GM19324 (cell line): Measurements from ENCODE around the gene GP1BA.
A peak's percentile ranks its signal among the peaks of the same experiment; 100 is the strongest.

Source experiments
- ATAC-seq: cut with Tn5 transposase; IDR thresholded peaks from one replicate; pipeline ENCODE4 v1.9.1; 2021; ENCODE audit warnings: mild to moderate bottlenecking, moderate library complexity; ENCODE audit not compliant: unreplicated experiment, low FRiP score

GP1BA gene

DNA sequence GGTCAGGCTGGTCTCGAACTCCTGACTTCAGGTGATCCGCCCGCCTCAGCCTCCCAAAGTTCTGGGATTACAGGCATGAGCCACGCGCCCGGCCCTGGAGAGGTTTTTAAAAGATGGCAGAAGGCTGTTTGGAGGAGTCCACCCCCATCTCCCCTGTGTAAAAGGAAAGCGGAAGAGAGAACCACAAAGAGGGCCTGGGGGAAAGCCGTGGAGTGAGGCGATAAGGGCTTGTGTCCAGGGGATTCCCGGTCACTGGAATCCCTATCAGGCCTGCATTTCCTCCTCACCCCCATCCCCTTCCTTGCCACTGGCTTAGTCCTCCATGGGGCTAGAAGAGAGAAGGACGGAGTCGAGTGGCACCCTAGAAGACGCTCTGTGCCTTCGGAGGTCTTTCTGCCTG is at the start of gene GP1BA:
Gene GP1BA, plus strand, starts transcription at position 315 of the 400 bp plus-strand sequence. CDS start 328 bp downstream, outside the sequence.
- ATAC-seq: no peak

DNA sequence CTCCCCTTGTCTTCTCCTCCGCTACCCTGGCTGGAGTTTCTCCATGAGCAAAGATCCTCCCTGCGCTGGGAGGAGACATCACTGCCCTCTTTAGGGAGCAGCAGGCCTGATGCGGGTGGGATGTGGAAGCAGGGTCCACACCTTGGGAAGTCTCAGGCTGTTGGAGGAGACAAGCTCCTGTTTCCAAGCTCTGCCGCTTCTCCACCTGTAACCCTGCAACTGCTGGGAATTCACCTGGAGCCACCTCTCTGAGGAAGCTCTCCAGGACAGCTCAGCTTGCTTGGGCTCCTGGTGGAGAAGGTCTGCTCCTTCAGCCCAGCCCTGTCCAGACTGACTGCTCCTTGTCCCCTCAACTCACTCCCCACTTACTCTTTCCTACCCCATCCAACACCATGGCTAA is 47.6 kb upstream of the GP1BA start:
- ATAC-seq: no peak

DNA sequence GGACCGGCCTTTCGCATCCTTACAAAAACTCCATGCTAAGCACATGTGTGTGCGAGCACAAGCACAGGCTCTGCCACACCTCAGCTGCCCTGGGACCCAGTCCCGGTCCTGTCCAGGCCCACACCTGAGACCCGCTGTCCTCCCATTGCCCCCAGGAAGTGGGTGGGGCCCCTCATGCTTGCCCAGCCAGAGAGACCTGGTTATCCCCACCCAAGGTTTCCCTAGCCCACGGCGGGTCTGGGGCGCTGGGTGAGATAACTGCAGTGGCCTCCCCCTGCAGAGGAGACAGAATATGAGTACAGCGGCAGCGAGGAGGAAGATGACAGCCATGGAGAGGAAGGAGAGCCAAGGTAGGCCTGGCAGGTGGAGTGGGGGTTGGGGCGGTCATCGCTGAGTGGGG is 45.2 kb upstream of the GP1BA start:
- no peak for ATAC-seq

DNA sequence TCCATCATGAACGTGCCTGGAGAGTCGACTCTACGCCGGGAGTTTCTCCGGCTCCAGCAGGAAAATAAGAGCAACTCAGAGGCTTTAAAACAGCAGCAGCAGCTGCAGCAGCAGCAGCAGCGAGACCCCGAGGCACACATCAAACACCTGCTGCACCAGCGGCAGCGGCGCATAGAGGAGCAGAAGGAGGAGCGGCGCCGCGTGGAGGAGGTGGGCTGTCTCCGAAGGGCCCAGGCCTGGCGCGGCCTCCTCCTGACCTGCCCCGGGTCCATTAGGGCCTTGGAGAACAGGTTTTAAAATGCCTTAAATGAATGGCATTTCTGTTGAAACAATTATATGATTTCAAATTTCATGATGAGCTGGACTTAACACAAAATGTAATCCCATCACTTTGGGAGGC is 44.5 kb upstream of the GP1BA start:
- no peak for ATAC-seq

DNA sequence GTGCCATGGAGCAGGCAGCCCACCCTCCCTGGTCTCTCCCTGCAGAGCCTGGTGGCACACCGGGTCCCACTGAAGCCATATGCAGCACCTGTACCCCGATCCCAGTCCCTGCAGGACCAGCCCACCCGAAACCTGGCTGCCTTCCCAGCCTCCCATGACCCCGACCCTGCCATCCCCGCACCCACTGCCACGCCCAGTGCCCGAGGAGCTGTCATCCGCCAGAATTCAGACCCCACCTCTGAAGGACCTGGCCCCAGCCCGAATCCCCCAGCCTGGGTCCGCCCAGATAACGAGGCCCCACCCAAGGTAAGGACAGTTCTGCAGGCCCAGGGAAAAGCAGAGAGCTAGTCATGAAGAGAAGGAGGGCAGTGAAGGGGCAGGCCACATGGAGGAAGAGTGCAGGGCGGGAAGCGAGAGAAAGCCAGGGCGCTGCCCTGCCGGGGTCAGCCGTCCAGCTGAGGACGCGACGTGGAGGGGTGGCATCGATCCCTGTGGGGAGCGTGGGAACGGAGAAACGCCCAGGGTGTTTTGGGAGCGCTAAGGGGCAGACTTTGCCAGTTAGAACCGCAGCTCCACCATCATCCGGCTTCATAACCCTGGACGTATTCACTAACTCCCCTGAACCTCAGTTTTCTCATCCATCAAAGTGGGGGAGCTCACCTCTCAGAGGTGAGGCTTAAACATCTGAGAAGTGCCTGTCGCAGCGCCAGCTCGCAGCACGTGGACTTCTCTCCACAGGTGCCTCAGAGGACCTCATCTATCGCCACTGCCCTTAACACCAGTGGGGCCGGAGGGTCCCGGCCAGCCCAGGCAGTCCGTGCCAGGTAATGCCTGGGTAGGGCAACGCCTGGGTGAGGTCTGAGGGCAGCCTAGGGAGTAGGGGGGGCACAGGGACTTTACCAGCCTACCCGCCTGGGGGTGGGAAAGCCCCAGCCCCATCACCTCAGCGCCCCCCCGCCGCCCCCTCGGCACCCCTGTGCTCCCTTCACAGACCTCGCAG is 40.4 kb upstream of the GP1BA start:
- no peak for ATAC-seq

DNA sequence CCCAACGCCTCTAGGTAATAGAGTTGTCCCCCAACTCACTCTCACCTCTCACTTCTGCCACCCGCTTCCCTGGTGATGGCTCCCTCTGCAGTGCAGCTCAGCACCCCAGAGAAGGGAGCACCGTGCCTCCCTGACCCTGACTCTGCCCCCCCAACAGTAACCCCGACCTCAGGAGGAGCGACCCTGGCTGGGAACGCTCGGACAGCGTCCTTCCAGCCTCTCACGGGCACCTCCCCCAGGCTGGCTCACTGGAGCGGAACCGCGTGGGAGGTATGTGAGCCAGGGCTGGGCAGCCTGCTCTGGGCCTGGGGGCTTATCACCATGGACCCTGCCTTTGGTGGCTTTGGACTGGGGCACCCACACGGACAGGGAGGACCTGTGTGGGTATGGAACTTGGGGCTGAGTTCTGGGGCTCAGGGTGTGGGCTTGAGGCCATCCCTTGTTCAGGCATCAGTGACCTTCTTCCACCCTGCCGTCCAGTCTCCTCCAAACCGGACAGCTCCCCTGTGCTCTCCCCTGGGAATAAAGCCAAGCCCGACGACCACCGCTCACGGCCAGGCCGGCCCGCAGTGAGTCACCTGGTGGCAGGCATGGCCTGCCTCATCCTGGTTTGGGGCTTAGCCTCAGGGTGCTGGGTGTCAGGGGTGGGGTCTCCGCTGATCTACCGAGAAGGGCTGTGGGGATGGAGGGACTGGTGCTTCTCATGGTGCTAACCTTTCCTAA is 39.4 kb upstream of the GP1BA start:
- ATAC-seq: no peak

DNA sequence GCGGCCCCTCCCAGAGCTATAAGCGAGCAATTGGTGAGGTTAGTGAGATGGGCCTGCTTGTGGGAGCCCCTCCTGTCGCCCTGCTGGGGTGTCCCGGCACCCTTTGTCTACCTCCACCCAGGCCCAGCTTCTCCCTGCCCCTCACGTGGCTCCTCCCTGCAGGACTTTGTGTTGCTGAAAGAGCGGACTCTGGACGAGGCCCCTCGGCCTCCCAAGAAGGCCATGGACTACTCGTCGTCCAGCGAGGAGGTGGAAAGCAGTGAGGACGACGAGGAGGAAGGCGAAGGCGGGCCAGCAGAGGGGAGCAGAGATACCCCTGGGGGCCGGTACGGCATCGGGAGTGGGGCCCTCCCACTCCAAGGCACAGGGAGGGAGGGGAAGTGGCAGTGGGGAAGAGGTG is 38.8 kb upstream of the GP1BA start:
- ATAC-seq: no peak

DNA sequence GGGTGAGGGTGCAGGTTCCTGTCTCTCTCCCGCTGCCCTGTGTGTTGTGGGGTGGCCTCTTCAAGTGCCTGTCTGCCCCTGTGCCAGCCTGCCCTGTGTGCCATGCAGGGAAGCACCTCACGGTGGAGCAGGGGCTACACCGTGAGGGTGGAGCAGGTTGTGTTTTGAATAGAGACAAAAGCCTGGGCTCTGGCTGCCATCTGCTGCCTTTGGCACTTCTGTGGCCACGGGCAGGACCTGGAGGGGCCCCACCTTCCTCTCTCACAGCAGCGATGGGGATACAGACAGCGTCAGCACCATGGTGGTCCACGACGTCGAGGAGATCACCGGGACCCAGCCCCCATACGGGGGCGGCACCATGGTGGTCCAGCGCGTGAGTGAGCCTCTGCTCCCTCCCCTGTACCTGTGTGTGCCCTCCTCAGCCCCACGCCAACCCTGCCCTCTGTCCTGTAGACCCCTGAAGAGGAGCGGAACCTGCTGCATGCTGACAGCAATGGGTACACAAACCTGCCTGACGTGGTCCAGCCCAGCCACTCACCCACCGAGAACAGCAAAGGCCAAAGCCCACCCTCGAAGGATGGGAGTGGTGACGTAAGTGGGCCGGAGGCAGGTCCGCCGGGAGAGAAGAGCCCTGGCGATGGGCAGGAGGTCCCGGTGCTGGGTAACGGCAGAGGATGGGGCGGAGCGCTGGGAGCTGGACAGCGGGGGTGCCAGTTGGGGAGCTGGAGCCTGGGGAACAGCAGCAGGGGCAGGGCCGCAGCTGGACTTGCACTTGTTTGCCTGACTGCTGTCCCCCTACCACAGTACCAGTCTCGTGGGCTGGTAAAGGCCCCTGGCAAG is 38.1 kb upstream of the GP1BA start:
- ATAC-seq: no peak

DNA sequence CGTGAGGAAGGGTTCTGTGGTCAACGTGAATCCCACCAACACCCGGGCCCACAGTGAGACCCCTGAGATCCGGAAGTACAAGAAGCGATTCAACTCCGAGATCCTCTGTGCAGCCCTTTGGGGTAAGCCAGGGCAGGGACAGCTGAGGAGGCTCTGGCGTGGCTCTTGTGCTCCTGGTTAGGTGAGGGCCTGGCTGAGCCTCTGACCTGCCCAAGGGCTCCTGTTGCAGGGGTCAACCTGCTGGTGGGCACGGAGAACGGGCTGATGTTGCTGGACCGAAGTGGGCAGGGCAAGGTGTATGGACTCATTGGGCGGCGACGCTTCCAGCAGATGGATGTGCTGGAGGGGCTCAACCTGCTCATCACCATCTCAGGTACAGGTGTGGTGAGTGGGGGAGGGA is 37.0 kb upstream of the GP1BA start:
- no peak for ATAC-seq

DNA sequence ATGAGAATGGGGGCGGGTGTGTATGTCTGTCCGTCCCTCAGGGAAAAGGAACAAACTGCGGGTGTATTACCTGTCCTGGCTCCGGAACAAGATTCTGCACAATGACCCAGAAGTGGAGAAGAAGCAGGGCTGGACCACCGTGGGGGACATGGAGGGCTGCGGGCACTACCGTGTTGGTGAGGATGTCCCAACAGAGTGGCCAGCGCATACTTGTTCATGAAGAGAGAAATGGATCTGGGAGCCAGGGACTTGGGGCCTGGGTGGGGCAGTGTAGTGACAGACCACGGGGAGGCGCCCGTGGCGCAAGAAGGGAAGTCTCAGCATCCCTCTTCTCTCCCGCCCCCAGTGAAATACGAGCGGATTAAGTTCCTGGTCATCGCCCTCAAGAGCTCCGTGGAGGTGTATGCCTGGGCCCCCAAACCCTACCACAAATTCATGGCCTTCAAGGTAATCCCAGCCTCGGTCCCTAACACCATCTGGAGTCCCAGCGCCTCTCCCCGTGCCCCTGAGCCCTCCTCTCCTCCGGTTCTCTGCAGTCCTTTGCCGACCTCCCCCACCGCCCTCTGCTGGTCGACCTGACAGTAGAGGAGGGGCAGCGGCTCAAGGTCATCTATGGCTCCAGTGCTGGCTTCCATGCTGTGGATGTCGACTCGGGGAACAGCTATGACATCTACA is 36.3 kb upstream of the GP1BA start:
- no peak for ATAC-seq

DNA sequence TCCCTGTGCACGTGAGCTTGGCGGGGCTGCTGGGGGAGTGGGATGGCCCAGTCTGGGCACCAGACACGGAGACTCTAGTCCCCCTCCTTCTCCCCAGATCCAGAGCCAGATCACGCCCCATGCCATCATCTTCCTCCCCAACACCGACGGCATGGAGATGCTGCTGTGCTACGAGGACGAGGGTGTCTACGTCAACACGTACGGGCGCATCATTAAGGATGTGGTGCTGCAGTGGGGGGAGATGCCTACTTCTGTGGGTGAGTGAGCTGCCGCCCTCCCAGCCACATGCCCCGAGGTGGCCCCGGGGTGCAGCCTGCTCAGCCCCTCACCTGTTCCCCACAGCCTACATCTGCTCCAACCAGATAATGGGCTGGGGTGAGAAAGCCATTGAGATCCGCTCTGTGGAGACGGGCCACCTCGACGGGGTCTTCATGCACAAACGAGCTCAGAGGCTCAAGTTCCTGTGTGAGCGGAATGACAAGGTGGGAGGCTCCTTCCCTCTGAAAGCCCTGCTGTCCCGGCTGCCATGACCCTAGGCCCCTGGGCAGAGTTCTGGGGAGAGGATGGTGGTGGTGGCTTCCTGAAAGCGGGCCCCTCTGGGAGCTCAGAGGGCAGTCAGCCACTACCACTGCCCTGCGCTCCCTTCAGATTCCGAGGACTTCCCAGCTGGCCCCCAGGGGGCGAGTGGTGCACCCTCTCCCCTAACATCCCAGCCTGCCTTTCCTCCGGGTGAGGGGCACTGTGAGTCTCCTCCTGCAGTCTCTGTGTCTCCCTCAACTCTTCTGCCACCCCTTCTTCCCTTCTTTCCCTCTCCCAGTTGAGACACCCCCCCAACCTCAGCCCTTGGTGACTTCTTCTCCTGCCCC is 35.5 kb upstream of the GP1BA start:
- ATAC-seq: no peak

DNA sequence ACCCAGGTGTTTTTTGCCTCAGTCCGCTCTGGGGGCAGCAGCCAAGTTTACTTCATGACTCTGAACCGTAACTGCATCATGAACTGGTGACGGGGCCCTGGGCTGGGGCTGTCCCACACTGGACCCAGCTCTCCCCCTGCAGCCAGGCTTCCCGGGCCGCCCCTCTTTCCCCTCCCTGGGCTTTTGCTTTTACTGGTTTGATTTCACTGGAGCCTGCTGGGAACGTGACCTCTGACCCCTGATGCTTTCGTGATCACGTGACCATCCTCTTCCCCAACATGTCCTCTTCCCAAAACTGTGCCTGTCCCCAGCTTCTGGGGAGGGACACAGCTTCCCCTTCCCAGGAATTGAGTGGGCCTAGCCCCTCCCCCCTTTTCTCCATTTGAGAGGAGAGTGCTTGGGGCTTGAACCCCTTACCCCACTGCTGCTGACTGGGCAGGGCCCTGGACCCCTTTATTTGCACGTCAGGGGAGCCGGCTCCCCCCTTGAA is 34.8 kb upstream of the GP1BA start:
- no peak for ATAC-seq

DNA sequence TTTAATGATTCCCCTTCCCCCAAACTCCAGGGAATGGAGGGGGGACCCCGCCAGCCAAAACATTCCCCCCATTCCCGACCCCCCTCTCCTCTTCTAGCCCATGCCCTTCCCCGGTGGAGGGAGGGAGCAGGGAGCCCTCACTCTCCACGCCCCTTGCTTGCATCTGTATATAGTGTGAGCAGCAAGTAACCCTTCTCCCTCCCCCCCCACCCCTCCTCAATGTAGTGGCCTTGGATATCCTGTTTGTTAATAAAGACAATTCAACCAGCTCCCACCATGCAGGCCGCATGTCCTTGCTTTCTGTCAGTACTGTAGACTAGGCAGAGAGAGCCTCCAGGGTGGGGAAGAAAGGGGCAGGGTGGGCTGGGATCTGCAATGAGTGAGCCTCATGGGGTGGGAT is 34.3 kb upstream of the GP1BA start:
- no peak for ATAC-seq

DNA sequence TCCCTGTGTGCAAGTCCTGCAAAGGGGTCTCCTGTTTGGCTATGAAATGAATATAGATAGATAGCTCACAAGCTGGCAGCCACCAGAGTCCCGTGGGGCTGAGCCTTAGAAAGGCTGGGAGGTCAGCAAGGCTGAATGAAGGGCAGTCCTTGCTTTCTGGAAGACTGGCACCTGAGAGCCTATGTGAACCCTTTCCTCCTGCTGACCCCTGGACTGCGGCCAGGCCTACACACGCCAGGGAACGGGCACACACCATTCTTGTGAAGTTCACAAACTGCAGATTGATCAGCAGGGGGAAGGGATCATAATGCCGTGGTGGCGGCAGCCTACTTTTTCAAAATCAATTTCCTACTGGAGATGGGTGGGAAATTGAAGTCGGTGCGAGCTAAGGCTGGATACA is 33.7 kb upstream of the GP1BA start:
- no peak for ATAC-seq

DNA sequence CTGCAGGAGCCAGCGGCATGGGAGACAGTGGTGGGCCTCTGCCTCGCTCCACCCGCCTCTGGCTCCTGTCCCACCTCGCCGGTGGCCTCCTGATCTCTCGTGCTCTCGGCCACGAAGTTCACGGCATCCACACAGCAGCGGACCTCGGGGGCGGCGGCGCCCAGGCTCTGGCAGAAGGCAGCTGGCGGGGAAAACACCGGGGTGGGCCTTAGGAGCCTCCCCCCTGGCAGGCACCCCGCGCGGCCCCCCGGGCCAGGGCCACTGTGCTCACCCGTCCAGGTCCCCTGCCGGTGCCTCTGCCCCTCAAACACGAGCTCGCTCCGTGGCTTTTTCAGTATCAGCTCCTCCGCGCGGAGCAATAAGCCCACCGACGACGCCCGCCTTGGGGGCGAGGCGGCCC is 33.1 kb upstream of the GP1BA start:
- ATAC-seq: no peak

DNA sequence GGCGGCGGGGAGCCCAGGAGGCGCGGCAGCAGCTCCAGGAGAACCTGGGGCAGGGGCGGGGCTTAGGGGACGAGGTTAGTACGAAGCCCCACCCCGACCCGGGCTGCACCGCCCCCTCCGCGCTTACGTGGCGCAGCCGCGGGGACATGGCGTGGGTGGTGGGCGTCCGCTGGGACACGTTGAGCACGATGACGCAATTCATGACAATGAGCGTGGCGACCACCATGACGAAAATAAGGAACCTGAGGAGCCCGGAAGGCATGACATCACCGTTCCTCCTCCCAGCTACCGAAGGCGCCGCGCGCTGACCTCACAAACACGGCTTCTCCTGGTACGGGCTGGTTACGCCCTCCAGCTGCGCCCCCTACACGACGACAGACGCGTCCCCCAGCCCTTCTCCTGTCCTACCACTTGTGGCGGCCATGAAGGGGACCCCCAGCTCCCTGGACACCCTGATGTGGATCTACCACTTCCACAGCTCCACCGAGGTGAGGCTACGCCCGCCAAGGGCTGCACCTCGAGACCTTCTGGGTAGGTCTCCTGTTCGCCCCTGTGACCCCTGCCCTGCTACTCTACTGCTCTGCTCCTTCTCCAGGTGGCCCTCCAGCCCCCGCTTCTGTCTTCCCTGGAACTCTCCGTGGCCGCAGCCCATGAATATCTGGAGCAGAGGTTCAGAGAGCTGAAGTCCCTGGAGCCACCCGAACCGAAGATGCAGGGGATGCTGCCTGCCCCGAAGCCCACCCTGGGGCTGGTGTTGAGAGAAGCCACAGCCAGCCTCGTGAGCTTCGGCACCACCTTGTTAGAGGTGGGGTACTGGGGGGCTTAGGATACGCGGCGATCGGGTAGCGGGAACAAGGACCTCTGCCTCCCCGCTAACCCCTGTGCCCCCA is 32.5 kb upstream of the GP1BA start, which contains the start of gene C17orf107:
Gene C17orf107, plus strand, starts transcription at position 196 of the 890 bp plus-strand sequence. Its CDS starts 227 bp downstream, at position 423.
- ATAC-seq: peak; percentile 47

DNA sequence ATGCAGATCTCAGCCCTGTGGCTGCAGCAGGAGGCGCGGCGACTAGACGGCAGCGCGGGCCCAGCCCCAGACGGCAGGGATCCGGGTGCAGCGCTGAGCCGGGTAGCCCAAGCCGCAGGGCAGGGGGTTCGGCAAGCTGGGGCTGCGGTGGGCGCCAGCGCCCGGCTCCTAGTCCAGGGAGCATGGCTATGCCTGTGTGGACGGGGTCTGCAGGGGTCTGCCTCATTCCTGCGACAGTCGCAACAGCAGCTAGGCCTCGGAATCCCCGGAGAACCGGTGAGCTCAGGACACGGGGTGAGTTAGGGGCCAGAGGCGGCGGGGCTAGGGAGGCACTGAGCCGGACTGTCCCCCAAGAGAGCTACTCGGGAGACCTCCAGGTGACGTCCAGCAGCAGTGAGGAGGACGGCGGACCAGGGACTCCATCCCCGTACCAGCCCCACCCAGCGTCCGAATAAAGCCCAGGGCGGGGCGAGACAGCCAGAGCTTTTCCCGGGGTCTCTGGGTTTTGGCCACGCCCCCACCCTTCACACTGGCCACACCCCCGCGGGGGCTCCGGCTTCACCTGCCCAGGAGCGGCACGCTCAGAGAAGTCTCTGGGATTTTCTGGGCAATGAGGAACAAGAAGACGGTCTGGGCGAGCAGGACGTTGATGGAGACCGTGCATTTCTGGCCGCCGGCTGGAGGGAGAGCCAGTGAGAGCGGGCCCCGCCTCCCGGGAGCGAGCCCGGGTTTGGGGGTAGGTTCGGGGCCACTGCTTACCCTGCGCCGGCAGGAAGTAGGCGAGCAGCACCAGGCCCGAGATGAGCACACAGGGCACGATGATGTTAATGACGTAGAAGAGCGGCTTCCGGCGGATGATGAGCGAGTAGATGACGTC is 31.6 kb upstream of the GP1BA start:
- ATAC-seq: no peak
